BE2C (cell line): ENCODE data around the gene COL28A1.
"Not testable (repeated sequence)": the region's sequence is repeated elsewhere in the genome, so short reads cannot be mapped to it uniquely, and the experiment has no call there.

Source experiments
- DNase-seq: peaks from one replicate; pipeline ENCODE4 v3.0.0-alpha.2; 2020
- H3K27me3 ChIP-seq: fragments of 250-450 bp; sonication (Bioruptor Pico); 2 replicates; pipeline ENCODE4 v1.5.1; 2020; ENCODE audit warnings: mild to moderate bottlenecking
- H3K36me3 ChIP-seq: fragments of 250-450 bp; sonication (Bioruptor Pico); 2 replicates; pipeline ENCODE4 v1.5.1; 2020; ENCODE audit warnings: mild to moderate bottlenecking
- H3K4me1 ChIP-seq: fragments of 250-450 bp; sonication (Bioruptor Pico); 2 replicates; pipeline ENCODE4 v1.5.1; 2020
- H3K4me3 ChIP-seq: 2 replicates; pipeline ENCODE4 v1.5.1; 2011; ENCODE audit warnings: low read depth, low read length
- H3K9me3 ChIP-seq: fragments of 250-450 bp; sonication (Bioruptor Pico); 2 replicates; pipeline ENCODE4 v1.5.1; 2020
- CTCF ChIP-seq: IDR thresholded peaks from 2 replicates; pipeline ENCODE4 v1.5.1; 2012; ENCODE audit warnings: mild to moderate bottlenecking, low read depth, low read length

COL28A1 gene

GRCh38 chr7:7564323-7564780, 28.7 kb upstream of the COL28A1 start:
- Histone ChIP-seq H3K36me3 (peaks cover under 1% of the 10 kb centered on the region), H3K27me3 (no peaks in the 10 kb centered on the region), H3K9me3 (no peaks in the 10 kb centered on the region), H3K4me3 (no peak overlapping the region), H3K4me1 (no peaks in the 10 kb centered on the region; the same call in 1 of the 2 replicates)
- DNase-seq: no peak
- TF ChIP-seq CTCF: no peak

- H3K9me3 ChIP-seq: no peaks in the 10 kb centered on the region
- no peaks in the 10 kb centered on the region for H3K4me1 ChIP-seq
- no peak for TF ChIP-seq CTCF
- no peaks in the 10 kb centered on the region for H3K36me3 ChIP-seq
- H3K4me3 ChIP-seq: no peak overlapping the region
- no peak for DNase-seq
- no peaks in the 10 kb centered on the region for H3K27me3 ChIP-seq
These were observed 28.1 kb upstream of the COL28A1 start for GRCh38 chr7:7563813-7564212.

- TF ChIP-seq CTCF: no peak
- H3K36me3 ChIP-seq: no peaks in the 10 kb centered on the region
- H3K4me3 ChIP-seq: no peak overlapping the region
- H3K4me1 ChIP-seq: no peaks in the 10 kb centered on the region
- DNase-seq: no peak
- H3K27me3 ChIP-seq: no peaks in the 10 kb centered on the region
- no peaks in the 10 kb centered on the region for H3K9me3 ChIP-seq
These were observed 27.6 kb upstream of the COL28A1 start for GRCh38 chr7:7563269-7563668.

GRCh38 chr7:7562736-7563135, 27.1 kb upstream of the COL28A1 start:
- no peaks in the 10 kb centered on the region for H3K27me3 ChIP-seq
- no peak for TF ChIP-seq CTCF
- no peaks in the 10 kb centered on the region for H3K4me1 ChIP-seq
- no peaks in the 10 kb centered on the region for H3K9me3 ChIP-seq
- H3K4me3 ChIP-seq: no peak overlapping the region
- no peaks in the 10 kb centered on the region for H3K36me3 ChIP-seq
- no peak for DNase-seq

GRCh38 chr7:7561591-7561990, 25.9 kb upstream of the COL28A1 start:
- not testable (repeated sequence) for DNase-seq, H3K27me3 ChIP-seq, H3K36me3 ChIP-seq, H3K4me1 ChIP-seq, H3K4me3 ChIP-seq, H3K9me3 ChIP-seq

GRCh38 chr7:7557252-7557651, 21.6 kb upstream of the COL28A1 start:
- Histone ChIP-seq H3K4me1 (peaks cover 7% of the 10 kb centered on the region; the same call in 1 of the 2 replicates), H3K4me3 (no peak overlapping the region), H3K9me3 (0 out of 2 replicates have a peak, but pooled peaks cover 3% of the 10 kb centered on the region), H3K36me3 (no peaks in the 10 kb centered on the region), H3K27me3 (no peaks in the 10 kb centered on the region)
- DNase-seq: no peak
- TF ChIP-seq CTCF: no peak

GRCh38 chr7:7556852-7557251, 21.2 kb upstream of the COL28A1 start:
- 0 out of 2 replicates have a peak, but pooled peaks cover 3% of the 10 kb centered on the region for H3K9me3 ChIP-seq
- no peak for DNase-seq
- no peak overlapping the region for H3K4me3 ChIP-seq
- no peaks in the 10 kb centered on the region for H3K36me3 ChIP-seq
- no peak for TF ChIP-seq CTCF
- H3K4me1 ChIP-seq: peaks cover 7% of the 10 kb centered on the region; the same call in 1 of the 2 replicates
- H3K27me3 ChIP-seq: no peaks in the 10 kb centered on the region
